SJCRH30 (cell line): ENCODE results near the gene KIAA1671. TPM values are rescaled to one million over a fixed set of nuclear protein-coding genes. Genes with fewer than 3 reads are reported as not detected.
A peak's percentile ranks its signal among the peaks of the same experiment; 100 is the strongest.

Experiments
- DNase-seq, 2 experiments: peaks; one replicate each; pipeline ENCODE4 v3.0.0-alpha.2; 2015 to 2020
- H3K27ac ChIP-seq: fragments of 250-450 bp; sonication (Bioruptor Pico); 2 replicates; pipeline ENCODE4 v1.5.1; 2020; ENCODE audit warnings: mild to moderate bottlenecking, moderate library complexity
- H3K27me3 ChIP-seq: fragments of 250-450 bp; sonication (Bioruptor Pico); 2 replicates; pipeline ENCODE4 v1.5.1; 2020; ENCODE audit warnings: mild to moderate bottlenecking, moderate library complexity
- H3K36me3 ChIP-seq: fragments of 250-450 bp; sonication (Bioruptor Pico); 2 replicates; pipeline ENCODE4 v1.5.1; 2020; ENCODE audit warnings: mild to moderate bottlenecking, moderate library complexity
- H3K4me1 ChIP-seq: fragments of 250-450 bp; sonication (Bioruptor Pico); 2 replicates; pipeline ENCODE4 v1.5.1; 2020; ENCODE audit warnings: mild to moderate bottlenecking, moderate library complexity
- H3K4me3 ChIP-seq: fragments of 250-450 bp; sonication (Bioruptor Pico); 2 replicates; pipeline ENCODE4 v1.5.1; 2020; ENCODE audit warnings: mild to moderate bottlenecking, moderate library complexity
- H3K9me3 ChIP-seq: fragments of 250-450 bp; sonication (Bioruptor Pico); replicated peaks from 2 replicates; pipeline ENCODE4 v1.5.1; 2020; ENCODE audit warnings: mild to moderate bottlenecking, moderate library complexity
- total RNA-seq: library from RNA; depleted of rRNA; stranded (reverse); fragments of >200 nt; shearing (Covaris generic); gene quantifications from 2 replicates; pipeline ENCODE4 v1.2.3, GENCODE V29; 2014

KIAA1671 gene
- total RNA-seq, 1 experiment from 2014 or later = 19.7 TPM

GRCh38 chr22:25061605-25062376, 109.3 kb downstream of the KIAA1671 start:
- no peaks in the 10 kb centered on the region for H3K36me3 ChIP-seq
- H3K4me1 ChIP-seq = peaks cover 3% of the 10 kb centered on the region; the same call in 1 of the 2 replicates
- no peak overlapping the region for H3K4me3 ChIP-seq
- no peaks in the 10 kb centered on the region for H3K9me3 ChIP-seq
- peaks cover 14% of the 10 kb centered on the region for H3K27me3 ChIP-seq
- H3K27ac ChIP-seq = no peak overlapping the region
- no peak for DNase-seq

- H3K4me3 ChIP-seq = no peak overlapping the region
- no peak for DNase-seq
- no peaks in the 10 kb centered on the region for H3K9me3 ChIP-seq
- no peaks in the 10 kb centered on the region for H3K36me3 ChIP-seq
- peaks cover 14% of the 10 kb centered on the region for H3K27me3 ChIP-seq
- H3K27ac ChIP-seq = no peak overlapping the region
- H3K4me1 ChIP-seq = no peaks in the 10 kb centered on the region; the same call in 1 of the 2 replicates
These were observed 110.0 kb downstream of the KIAA1671 start for GRCh38 chr22:25062386-25063085.

DNA sequence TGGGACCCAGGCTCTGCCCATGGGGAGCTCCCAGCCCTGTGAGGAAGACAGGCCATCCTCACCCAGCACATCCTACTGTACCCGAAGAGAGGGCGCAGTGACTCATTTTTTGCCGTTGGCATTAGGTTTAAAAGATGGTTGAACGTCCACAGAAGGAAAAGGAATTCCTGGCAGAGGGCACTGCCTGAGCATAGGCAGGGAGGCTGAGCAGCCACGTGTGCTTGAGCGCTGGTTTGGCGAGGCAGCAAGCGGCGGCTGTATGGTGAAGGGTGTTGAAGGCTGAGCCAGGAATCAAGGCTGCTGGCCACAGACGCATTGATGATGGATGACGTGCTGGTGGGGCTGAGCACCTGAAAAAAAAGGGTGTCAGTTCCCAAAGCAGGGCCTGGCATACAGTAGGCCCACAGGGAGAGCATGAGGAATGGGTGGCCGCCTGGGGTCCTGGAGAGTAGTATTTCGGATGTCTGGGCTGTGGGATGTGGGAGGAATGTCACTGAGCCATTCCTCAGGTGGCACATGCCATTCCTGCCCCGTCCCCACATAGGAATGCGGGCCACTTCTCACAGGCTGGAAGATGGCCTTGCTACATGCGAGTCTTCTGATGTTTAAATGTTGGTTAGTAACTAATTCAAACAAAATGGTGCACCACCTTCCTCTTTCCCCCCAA, 112.5 kb downstream of the KIAA1671 start:
- Histone ChIP-seq H3K9me3 (no peaks in the 10 kb centered on the region), H3K36me3 (no peaks in the 10 kb centered on the region), H3K27ac (no peak overlapping the region), H3K4me3 (no peak overlapping the region), H3K27me3 (peaks cover 7% of the 10 kb centered on the region; the same call in 1 of the 2 replicates), H3K4me1 (peaks cover 14% of the 10 kb centered on the region)
- no peak for DNase-seq

- Histone ChIP-seq H3K4me3 (no peak overlapping the region), H3K27ac (no peak overlapping the region), H3K4me1 (peaks cover 26% of the 10 kb centered on the region), H3K27me3 (no peaks in the 10 kb centered on the region; the same call in 1 of the 2 replicates), H3K36me3 (no peaks in the 10 kb centered on the region), H3K9me3 (no peaks in the 10 kb centered on the region)
- DNase-seq = no peak
These were observed 114.4 kb downstream of the KIAA1671 start for GRCh38 chr22:25066861-25067435.

- H3K36me3 ChIP-seq = no peaks in the 10 kb centered on the region
- peak overlapping the region; percentile 27 for H3K27ac ChIP-seq
- H3K4me3 ChIP-seq = peak overlapping the region; percentile 34
- H3K4me1 ChIP-seq = peaks cover 26% of the 10 kb centered on the region
- H3K9me3 ChIP-seq = no peaks in the 10 kb centered on the region
- DNase-seq = peak; percentile 84 to 85
- no peaks in the 10 kb centered on the region; the same call in 1 of the 2 replicates for H3K27me3 ChIP-seq
These were observed 115.4 kb downstream of the KIAA1671 start for GRCh38 chr22:25067851-25068421.

DNA sequence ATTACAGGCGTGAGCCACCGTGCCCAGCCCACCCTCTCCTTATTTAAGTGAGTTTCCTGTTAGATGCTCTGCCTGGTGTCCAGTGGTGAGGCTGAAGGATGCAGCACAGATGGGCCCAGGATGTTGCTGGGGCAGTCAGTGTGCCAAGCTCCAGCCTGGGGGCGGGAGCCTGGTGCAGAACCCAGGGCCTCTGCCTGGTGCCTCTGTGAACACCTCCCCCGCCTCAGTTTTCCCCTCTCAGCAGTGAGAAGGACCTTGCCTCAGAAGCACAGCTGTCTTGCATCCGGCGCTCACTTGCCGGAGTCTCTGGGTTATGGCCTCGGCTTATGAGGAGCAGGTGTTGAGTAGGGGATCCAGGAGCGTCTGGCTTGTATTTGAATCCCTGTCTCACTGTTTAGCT, 116.2 kb downstream of the KIAA1671 start:
- Histone ChIP-seq H3K36me3 (no peaks in the 10 kb centered on the region), H3K4me1 (peaks cover 26% of the 10 kb centered on the region), H3K9me3 (no peaks in the 10 kb centered on the region), H3K27ac (peak overlapping the region; percentile 27), H3K27me3 (no peaks in the 10 kb centered on the region; the same call in 1 of the 2 replicates), H3K4me3 (peak overlapping the region; percentile 34)
- peak; percentile 70 to 80 for DNase-seq

GRCh38 chr22:25069426-25069757, 116.9 kb downstream of the KIAA1671 start:
- H3K4me1 ChIP-seq = peaks cover 26% of the 10 kb centered on the region
- DNase-seq = no peak

DNA sequence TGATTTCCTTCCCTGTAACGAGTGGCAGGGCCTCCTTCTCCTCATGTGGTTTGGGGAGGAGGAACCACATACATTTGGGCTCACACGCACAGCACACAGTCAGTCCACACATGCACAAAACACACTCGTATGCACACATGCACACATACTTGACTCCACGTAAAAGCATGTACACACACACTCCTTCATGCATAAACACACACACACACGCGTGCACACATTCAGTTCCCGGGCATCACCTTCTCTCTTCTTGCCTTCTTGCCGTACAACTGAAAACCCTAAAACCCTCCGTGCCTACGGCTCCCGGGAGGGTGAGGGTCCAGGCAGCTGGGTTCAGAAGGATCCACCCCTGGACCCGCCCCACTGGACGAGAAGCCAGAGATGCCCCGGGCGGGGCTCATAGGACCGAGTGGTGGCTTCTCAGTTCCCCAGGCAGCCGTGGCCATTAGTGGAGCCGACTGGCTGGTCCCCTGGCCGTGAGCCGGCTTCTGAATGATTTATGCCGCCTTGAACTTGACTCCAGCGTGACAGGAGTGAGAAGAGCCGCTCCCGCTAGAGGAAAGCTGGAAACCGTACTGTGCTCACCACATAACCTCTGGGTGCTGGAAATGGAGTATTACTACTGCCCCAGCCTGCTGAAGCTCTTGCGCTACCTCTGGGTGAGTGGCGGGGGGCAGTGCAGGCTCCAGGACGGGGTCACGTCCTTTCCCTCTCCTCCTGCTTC, 117.4 kb downstream of the KIAA1671 start:
- H3K4me3 ChIP-seq = no peak overlapping the region
- H3K27me3 ChIP-seq = no peaks in the 10 kb centered on the region; the same call in 1 of the 2 replicates
- H3K4me1 ChIP-seq = peaks cover 26% of the 10 kb centered on the region
- no peaks in the 10 kb centered on the region for H3K9me3 ChIP-seq
- peak; percentile 29 to 38 for DNase-seq
- H3K36me3 ChIP-seq = no peaks in the 10 kb centered on the region
- H3K27ac ChIP-seq = no peak overlapping the region

More at GRCh38 chr22:25069426-25069757, 116.9 kb downstream of the KIAA1671 start:
- H3K9me3 ChIP-seq = no peaks in the 10 kb centered on the region
- H3K27ac ChIP-seq = no peak overlapping the region
- H3K27me3 ChIP-seq = no peaks in the 10 kb centered on the region; the same call in 1 of the 2 replicates
- H3K4me3 ChIP-seq = no peak overlapping the region
- no peaks in the 10 kb centered on the region for H3K36me3 ChIP-seq

DNA sequence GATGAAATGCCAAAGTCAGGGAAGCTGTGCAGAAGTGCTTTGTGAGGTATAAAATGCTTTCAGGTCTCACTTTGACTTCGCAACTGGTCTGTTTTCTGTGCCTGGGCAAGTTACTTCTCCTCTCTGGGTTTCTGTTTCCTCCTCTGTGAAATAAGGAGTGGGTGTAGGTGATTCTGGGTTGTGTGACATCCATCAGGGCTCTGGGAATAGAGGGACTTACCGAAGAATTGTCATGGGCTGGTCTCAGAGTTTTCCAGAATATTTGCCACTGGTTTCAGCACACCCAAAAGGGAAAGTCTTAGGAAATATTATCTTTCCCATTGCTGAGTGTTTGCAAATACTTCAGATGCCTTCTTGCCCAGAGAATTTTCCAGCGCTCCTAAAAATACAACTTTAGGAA, 118.4 kb downstream of the KIAA1671 start:
- H3K36me3 ChIP-seq = no peaks in the 10 kb centered on the region
- no peak for DNase-seq
- peaks cover 27% of the 10 kb centered on the region for H3K4me1 ChIP-seq
- no peak overlapping the region for H3K4me3 ChIP-seq
- no peaks in the 10 kb centered on the region for H3K9me3 ChIP-seq
- no peaks in the 10 kb centered on the region; the same call in 1 of the 2 replicates for H3K27me3 ChIP-seq
- no peak overlapping the region for H3K27ac ChIP-seq

GRCh38 chr22:25071720-25072119, 119.2 kb downstream of the KIAA1671 start:
- Histone ChIP-seq H3K9me3 (no peaks in the 10 kb centered on the region), H3K4me3 (no peak overlapping the region), H3K36me3 (no peaks in the 10 kb centered on the region), H3K27me3 (no peaks in the 10 kb centered on the region; the same call in 1 of the 2 replicates), H3K27ac (no peak overlapping the region), H3K4me1 (peaks cover 35% of the 10 kb centered on the region)
- DNase-seq = no peak

DNA sequence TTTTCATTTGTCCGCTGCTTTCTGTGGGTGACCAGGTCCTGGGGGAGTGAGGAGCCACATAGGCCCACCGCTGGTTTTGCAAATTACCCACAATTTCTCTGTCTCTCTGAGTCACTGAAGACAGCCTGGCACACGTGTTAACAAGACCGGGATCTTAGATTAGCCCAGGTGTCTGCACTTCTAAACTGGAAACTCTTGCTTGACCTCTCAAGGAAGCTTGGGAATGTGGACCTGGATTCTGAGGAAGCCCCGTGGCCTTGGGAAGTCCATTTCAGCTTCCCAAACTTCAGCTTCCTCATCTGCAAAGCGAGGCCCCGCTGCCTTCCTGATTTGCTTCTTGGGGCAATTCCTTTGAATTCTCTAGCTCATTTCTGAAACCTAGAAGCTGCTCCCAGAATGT, 119.9 kb downstream of the KIAA1671 start:
- Histone ChIP-seq H3K9me3 (no peaks in the 10 kb centered on the region), H3K27ac (no peak overlapping the region), H3K36me3 (no peaks in the 10 kb centered on the region), H3K4me1 (peaks cover 41% of the 10 kb centered on the region), H3K27me3 (no peaks in the 10 kb centered on the region; the same call in 1 of the 2 replicates), H3K4me3 (no peak overlapping the region)
- no peak for DNase-seq

DNA sequence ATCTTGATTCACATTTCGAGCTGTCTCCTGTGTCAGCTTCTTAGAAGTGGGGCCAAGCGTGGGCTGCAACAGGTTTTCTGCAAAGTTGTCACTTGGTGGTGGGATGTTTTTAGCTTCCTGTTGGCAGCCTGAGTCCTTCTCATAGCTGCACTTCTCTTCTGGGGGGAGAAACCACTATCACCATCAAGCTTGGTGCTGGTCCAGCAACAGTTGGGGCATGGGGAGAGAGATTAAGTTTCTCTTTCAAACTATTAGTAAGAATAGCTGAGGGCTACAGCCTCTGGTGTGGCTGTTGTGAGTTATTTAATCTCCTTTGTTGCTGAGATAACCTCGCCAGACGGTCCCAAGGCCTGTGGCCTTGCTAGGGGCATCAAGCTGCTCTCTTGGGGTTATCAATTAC, 123.8 kb downstream of the KIAA1671 start:
- Histone ChIP-seq H3K36me3 (no peaks in the 10 kb centered on the region), H3K27me3 (no peaks in the 10 kb centered on the region; the same call in 1 of the 2 replicates), H3K9me3 (no peaks in the 10 kb centered on the region), H3K4me3 (no peak overlapping the region), H3K4me1 (peaks cover 27% of the 10 kb centered on the region), H3K27ac (no peak overlapping the region)
- DNase-seq = peak; percentile 19 to 44

- Histone ChIP-seq H3K36me3 (no peaks in the 10 kb centered on the region), H3K27ac (no peak overlapping the region), H3K4me1 (peaks cover 27% of the 10 kb centered on the region), H3K4me3 (no peak overlapping the region), H3K9me3 (no peaks in the 10 kb centered on the region), H3K27me3 (no peaks in the 10 kb centered on the region; the same call in 1 of the 2 replicates)
- no peak for DNase-seq
These were observed 124.5 kb downstream of the KIAA1671 start for GRCh38 chr22:25077056-25077455.

- Histone ChIP-seq H3K27ac (no peak overlapping the region; the same call in 1 of the 2 replicates), H3K4me1 (peaks cover 28% of the 10 kb centered on the region)
- peak; percentile 89 to 90 for DNase-seq
These were observed 125.4 kb downstream of the KIAA1671 start for GRCh38 chr22:25077964-25078363.

More at GRCh38 chr22:25077964-25078363, 125.4 kb downstream of the KIAA1671 start:
- no peak overlapping the region for H3K4me3 ChIP-seq
- no peaks in the 10 kb centered on the region for H3K27me3 ChIP-seq
- no peaks in the 10 kb centered on the region for H3K9me3 ChIP-seq
- no peaks in the 10 kb centered on the region for H3K36me3 ChIP-seq
